HepG2 (cell line): Measurements from ENCODE around the gene LATS2. TPM values are rescaled to one million over a fixed set of nuclear protein-coding genes. Genes with fewer than 3 reads are reported as not detected.

ENCODE experiments used
- ATAC-seq: fragments of 200-7000 bp; cut with Tn5 transposase; 3 replicates; pipeline ENCODE4 v1.9.1; 2020; ENCODE audit warnings: mild to moderate bottlenecking, moderate library complexity
- Bru-seq: library from RNA; stranded (reverse); fragments of 400-500 nt; gene quantifications from one replicate; lab custom pipeline; 2021; lab: Mats Ljungman, UMichigan
- BruChase-seq, 2 experiments: library from RNA; stranded (reverse); fragments of 400-500 nt; gene quantifications; one replicate each; lab custom pipeline; 2021; lab: Mats Ljungman, UMichigan
- BruUV-seq: library from RNA; stranded (reverse); fragments of 400-500 nt; replicated peaks from 2 replicates; lab custom pipeline; 2021; lab: Mats Ljungman, UMichigan
- CTCF ChIA-PET: fragments of 300-600 bp; formaldehyde crosslinking; extraction: SDS; loops from one replicate; lab custom pipeline; 2021; ENCODE audit warnings: low total read pairs, inconsistent platforms, low intra/inter-chr PET ratio; lab: Yijun Ruan, JAX
- POLR2A ChIA-PET: fragments of 350-600 bp; sonication (Branson Sonifier 250); formaldehyde crosslinking; loops from one replicate; lab custom pipeline; 2020; ENCODE audit warnings: antibody characterized with exemption, inconsistent platforms; lab: Yijun Ruan, JAX
- DNase-seq: peaks from one replicate; pipeline ENCODE4 v3.0.0-alpha.2; 2015; ENCODE audit warnings: low spot score
- FAIRE-seq: peaks from 3 replicates; lab custom pipeline; 2011; peaks lifted over from hg19 to GRCh38; lab: Jason Lieb, UNC
- H2AFZ ChIP-seq: one replicate; pipeline ENCODE4 v1.6.1; 2011; ENCODE audit warnings: low read length, inconsistent platforms
- H3K27ac ChIP-seq: fragments of 300-600 bp; 3 replicates; pipeline ENCODE4 v1.8.0; 2011; ENCODE audit warnings: mixed run types, mild to moderate bottlenecking, mixed read lengths, low read length, inconsistent platforms; ENCODE audit not compliant: insufficient read depth; ENCODE audit errors: extremely low read length
- H3K27me3 ChIP-seq, 2 experiments: fragments of 200-600 bp in 1 of 2; 2 replicates in 1 of 2; 3 replicates in 1 of 2; pipeline versions ENCODE4 v1.6.0 to v1.8.0; 2011; ENCODE audit warnings: low read length in 2 of 2, mild to moderate bottlenecking in 2 of 2, moderate library complexity in 2 of 2, inconsistent platforms in 1 of 2; ENCODE audit not compliant: insufficient read depth in 2 of 2, control insufficient read depth in 1 of 2
- H3K36me3 ChIP-seq, 2 experiments: fragments of 200-600 bp in 1 of 2; replicated peaks in 1 of 2; 2 replicates in 1 of 2; 3 replicates in 1 of 2; pipeline versions ENCODE4 v1.5.1 to v1.8.0; 2011; ENCODE audit warnings: low read length in 2 of 2, inconsistent platforms in 1 of 2; ENCODE audit not compliant: insufficient read depth in 2 of 2, control insufficient read depth in 1 of 2
- H3K4me1 ChIP-seq: 2 replicates; pipeline ENCODE4 v1.5.1; 2012; ENCODE audit warnings: low read length, inconsistent platforms; ENCODE audit not compliant: insufficient read depth
- H3K4me2 ChIP-seq: 2 replicates; pipeline ENCODE4 v1.6.0; 2011; ENCODE audit warnings: low read depth, low read length, inconsistent platforms
- H3K4me3 ChIP-seq, 3 experiments: fragments of 200-600 bp in 1 of 3; sonication (generic), shearing (Covaris generic) in 1 of 3; replicated peaks in 1 of 3; 2 replicates each; pipeline ENCODE4 v1.5.1; 2011 to 2016; ENCODE audit warnings: low read length in 3 of 3, inconsistent platforms in 2 of 3, low read depth in 2 of 3, mild to moderate bottlenecking in 2 of 3, control low read depth in 1 of 3, mixed read lengths in 1 of 3; ENCODE audit not compliant: insufficient read depth in 1 of 3
- H3K79me2 ChIP-seq: one replicate; pipeline ENCODE4 v1.6.1; 2011; ENCODE audit warnings: low read length, inconsistent platforms; ENCODE audit not compliant: insufficient read depth
- H3K9ac ChIP-seq: 2 replicates; pipeline ENCODE4 v1.6.0; 2011; ENCODE audit warnings: mild to moderate bottlenecking, low read depth, low read length, inconsistent platforms; ENCODE audit not compliant: insufficient read depth
- H3K9me3 ChIP-seq: 2 replicates; pipeline ENCODE4 v1.5.1; 2012; ENCODE audit warnings: mild to moderate bottlenecking, low read length
- H4K20me1 ChIP-seq: 2 replicates; pipeline ENCODE4 v1.6.0; 2011; ENCODE audit warnings: inconsistent platforms, mild to moderate bottlenecking, low read length, moderate library complexity; ENCODE audit not compliant: insufficient read depth
- HNRNPLL ChIP-seq: fragments of 200-400 bp; formaldehyde crosslinking; IDR thresholded peaks from 2 replicates; pipeline ENCODE4 v1.6.1; 2017; ENCODE audit warnings: mild to moderate bottlenecking, low read depth, low read length; ENCODE audit not compliant: poor library complexity, severe bottlenecking
- NCOA1 ChIP-seq: sonication (generic); formaldehyde crosslinking; IDR thresholded peaks from 2 replicates; pipeline ENCODE4 v1.9.0; 2021; ENCODE audit warnings: missing genetic modification reagents
- SMAD1 ChIP-seq: sonication (generic); formaldehyde crosslinking; IDR thresholded peaks from 2 replicates; pipeline ENCODE4 v1.4.0; 2020; ENCODE audit warnings: missing genetic modification reagents, low read depth, mild to moderate bottlenecking, borderline replicate concordance
- WGBS: methylation state at CpG from one replicate; pipeline ENCODE4 v1.1.6; 2017; ENCODE audit warnings: low lambda C conversion rate; 5-methylcytosine and 5-hydroxymethylcytosine counted together
- in situ Hi-C: cut with HindIII; loops from 2 replicates; pipeline ENCODE4 v1.10.0; 2017; ENCODE audit warnings: low pct_unique_long_range_greater_than_20kb; ENCODE audit not compliant: extremely low pct_ligation_motif_present
- intact Hi-C: fragments of 100-400 bp; cut with micrococcal nuclease; formaldehyde crosslinking; loops from one replicate; pipeline ENCODE4 v1.10.0; 2022; ENCODE audit not compliant: unreplicated experiment
- long read RNA-seq, 2 experiments: library from RNA in 1 of 2; library from polyadenylated mRNA in 1 of 2; stranded (forward) in 1 of 2; unstranded in 1 of 2; transcript quantifications; one replicate each; pipeline ENCODE4 v2.0.0, GENCODE V29; 2019 to 2022
- polyA minus RNA-seq, 3 experiments: library from RNA; depleted of rRNA, polyadenylated mRNA; stranded (reverse); fragments of >200 nt; gene quantifications; 2 replicates each; pipeline ENCODE4 v1.2.3, GENCODE V29; 2011; ENCODE audit warnings: low replicate concordance in 1 of 3
- polyA plus RNA-seq, 8 experiments: library from polyadenylated mRNA; depleted of rRNA in 3 of 8; stranded (reverse) in 7 of 8; unstranded in 1 of 8; fragments of >200 nt; fragmentation: Illumina TruSeq in 4 of 8; extraction: Trizol in 4 of 8; gene quantifications; 2 replicates each; pipeline versions ENCODE4 v1.2.1 to v1.2.3, GENCODE V29; 2011 to 2016; ENCODE audit warnings: low read depth in 4 of 8, missing spikeins in 1 of 8, mixed read lengths in 1 of 8; ENCODE audit not compliant: insufficient read depth in 1 of 8
- total RNA-seq, 5 experiments: library from RNA; depleted of rRNA; stranded (reverse); fragments of >200 nt; fragmentation: Illumina TruSeq; extraction: Trizol; gene quantifications; 2 replicates each; pipeline ENCODE4 v1.2.3, GENCODE V29; 2016; ENCODE audit warnings: low read depth in 1 of 5
- TF ChIP-seq, protein P1 (sequence below): sonication (generic); formaldehyde crosslinking; IDR thresholded peaks from 2 replicates; pipeline ENCODE4 v1.4.0; 2020; ENCODE audit warnings: missing genetic modification reagents
- TF ChIP-seq, protein P2 (sequence below): sonication (generic); formaldehyde crosslinking; IDR thresholded peaks from 2 replicates; pipeline ENCODE4 v1.5.0; 2020; ENCODE audit warnings: mild to moderate bottlenecking, missing genetic modification reagents
- TF ChIP-seq, protein P3 (sequence below): sonication (generic); formaldehyde crosslinking; IDR thresholded peaks from 2 replicates; pipeline ENCODE4 v1.4.0; 2020; ENCODE audit warnings: missing genetic modification reagents

Gene LATS2
- total RNA-seq (2016; rRNA removed; fragmentation: Illumina TruSeq; extraction: Trizol): 7.1 and 7.3 TPM in 2 replicates
- 1.7 and 1.8 TPM in 2 replicates for total RNA-seq (2016; cell fraction: cytosol; rRNA removed; fragmentation: Illumina TruSeq; extraction: Trizol; ENCODE audit: low read depth)
- total RNA-seq (2016; cell fraction: insoluble cytoplasmic fraction; rRNA removed; fragmentation: Illumina TruSeq; extraction: Trizol): 7.0 and 7.2 TPM in 2 replicates
- total RNA-seq (2016; cell fraction: membrane; rRNA removed; fragmentation: Illumina TruSeq; extraction: Trizol): 4.2 and 4.3 TPM in 2 replicates
- 6.9 and 7.7 TPM in 2 replicates for total RNA-seq (2016; cell fraction: nucleus; rRNA removed; fragmentation: Illumina TruSeq; extraction: Trizol)
- 8.5 and 9.1 TPM in 2 replicates for polyA plus RNA-seq (2011; rRNA removed)
- polyA plus RNA-seq (2011; cell fraction: cytosol; rRNA removed): 6.4 and 10.3 TPM in 2 replicates
- polyA plus RNA-seq (2011; cell fraction: nucleus; rRNA removed): 11.4 and 12.5 TPM in 2 replicates
- 10.4 and 11.8 TPM in 2 replicates for polyA plus RNA-seq (2012)
- polyA plus RNA-seq (2016; cell fraction: cytosol; fragmentation: Illumina TruSeq; extraction: Trizol; ENCODE audit: low read depth): 0.38 TPM in 2 replicates
- 10.2 and 11.9 TPM in 2 replicates for polyA plus RNA-seq (2016; cell fraction: insoluble cytoplasmic fraction; fragmentation: Illumina TruSeq; extraction: Trizol; ENCODE audit: low read depth)
- polyA plus RNA-seq (2016; cell fraction: membrane; fragmentation: Illumina TruSeq; extraction: Trizol; ENCODE audit: low read depth): 2.2 and 2.4 TPM in 2 replicates
- polyA plus RNA-seq (2016; cell fraction: nucleus; fragmentation: Illumina TruSeq; extraction: Trizol; ENCODE audit: insufficient read depth, low read depth): 13.3 and 13.4 TPM in 2 replicates
- polyA minus RNA-seq (2011; rRNA and poly(A)+ RNA removed; ENCODE audit: low replicate concordance): 11.2 and 18.2 TPM in 2 replicates
- polyA minus RNA-seq (2011; cell fraction: cytosol; rRNA and poly(A)+ RNA removed): 11.8 and 11.9 TPM in 2 replicates
- 10.8 and 11.6 TPM in 2 replicates for polyA minus RNA-seq (2011; cell fraction: nucleus; rRNA and poly(A)+ RNA removed)
- Bru-seq, nascent RNA: percentile 80 among the genes with signal in this experiment
- percentile 77 among the genes with signal in this experiment for BruChase-seq, experiment 1, labeled RNA remaining after a 6-hour chase
- BruChase-seq, experiment 2, labeled RNA remaining after a 2-hour chase: percentile 81 among the genes with signal in this experiment
- long read RNA-seq, experiment 1, partial matches to known transcripts: 0 of 1 reads
- long read RNA-seq, experiment 1, other reads (novel, unspliced or antisense): 1 of 1 reads
- long read RNA-seq, experiment 2, full-length matches to known transcripts: 2 of 29 reads
- long read RNA-seq, experiment 2, partial matches to known transcripts: 0 of 29 reads
- long read RNA-seq, experiment 2, other reads (novel, unspliced or antisense): 27 of 29 reads

DNA sequence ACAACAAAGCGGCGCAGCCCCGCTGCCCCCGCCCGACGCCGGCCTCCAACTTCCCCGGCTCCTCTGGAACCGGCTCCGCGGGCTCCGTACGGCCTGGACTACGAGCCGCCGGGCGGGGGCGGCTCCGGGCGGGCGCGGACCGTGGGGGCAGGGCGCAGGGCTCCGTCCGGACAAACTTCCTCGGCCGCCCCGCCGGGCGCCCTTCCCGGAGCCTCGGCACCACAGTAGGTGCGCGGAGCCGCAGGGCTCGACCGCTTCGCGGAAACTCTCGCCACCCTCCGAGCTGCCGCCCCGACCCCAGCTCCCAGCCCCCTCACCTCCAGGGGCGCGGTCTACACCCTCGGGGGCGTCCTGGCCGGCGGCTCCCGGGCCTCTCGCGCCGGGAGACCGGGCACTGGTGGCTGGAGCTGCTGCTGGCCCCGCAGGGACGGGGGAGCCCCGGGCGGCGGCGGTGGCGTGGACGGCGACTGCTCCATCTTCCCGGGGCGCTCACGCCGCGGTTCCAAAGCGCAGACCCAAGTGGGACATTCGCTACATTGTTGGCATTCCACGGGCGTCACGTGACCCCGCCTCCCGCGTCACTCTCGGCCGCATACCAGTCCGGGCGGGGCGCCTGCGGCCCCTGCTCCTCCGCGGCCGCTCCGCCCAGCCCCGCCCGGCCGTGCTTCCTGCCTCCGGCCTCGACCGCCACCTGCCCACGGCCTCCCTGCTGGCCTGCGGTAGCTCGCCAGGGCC lies at the start of gene LATS2:
TSS of gene LATS2 (minus strand) at position 558 of the 735 bp plus-strand sequence. CDS start 15,560 bp downstream, outside the sequence.
- no peak for FAIRE-seq
- TSS peak; percentile 32 for BruUV-seq
- Histone ChIP-seq H3K79me2 (peaks cover 43% of the 10 kb centered on the region), H3K36me3 (peaks cover 0 to 5% of the 10 kb centered on the region in 2 experiments; a peak in 1 of 5 replicates), H3K9me3 (no peaks in the 10 kb centered on the region), H3K27me3 (no peaks in the 10 kb centered on the region; a peak in 2 of 5 replicates), H3K9ac (peak within 1 kb of the TSS; percentile 98), H3K4me3 (peak within 1 kb of the TSS; percentile 90 to 94 (median 91)), H4K20me1 (peaks cover 33% of the 10 kb centered on the region), H3K4me2 (peak within 1 kb of the TSS; percentile 86), H3K27ac (peak within 1 kb of the TSS; percentile 97), H3K4me1 (peaks cover 53% of the 10 kb centered on the region), H2AFZ (peak within 1 kb of the TSS; percentile 65)
- POLR2A ChIA-PET: interaction anchor here (0.5 to 1.4 kb wide), 14 partner anchors 9 to 159 kb away, joined by 3 to 8 read pairs (median 3); partner anchors contain the start of genes MRPL57, SKA3 and XPO4
- peak; percentile 91 for ATAC-seq
- WGBS: 1% methylated on average over 16 of the region's 96 CpGs
- intact Hi-C loops (no loop called here), in situ Hi-C loops (no loop called here)
- peak; percentile 87 for DNase-seq
- CTCF ChIA-PET: no interaction called here
- TF ChIP-seq, protein P1, sequence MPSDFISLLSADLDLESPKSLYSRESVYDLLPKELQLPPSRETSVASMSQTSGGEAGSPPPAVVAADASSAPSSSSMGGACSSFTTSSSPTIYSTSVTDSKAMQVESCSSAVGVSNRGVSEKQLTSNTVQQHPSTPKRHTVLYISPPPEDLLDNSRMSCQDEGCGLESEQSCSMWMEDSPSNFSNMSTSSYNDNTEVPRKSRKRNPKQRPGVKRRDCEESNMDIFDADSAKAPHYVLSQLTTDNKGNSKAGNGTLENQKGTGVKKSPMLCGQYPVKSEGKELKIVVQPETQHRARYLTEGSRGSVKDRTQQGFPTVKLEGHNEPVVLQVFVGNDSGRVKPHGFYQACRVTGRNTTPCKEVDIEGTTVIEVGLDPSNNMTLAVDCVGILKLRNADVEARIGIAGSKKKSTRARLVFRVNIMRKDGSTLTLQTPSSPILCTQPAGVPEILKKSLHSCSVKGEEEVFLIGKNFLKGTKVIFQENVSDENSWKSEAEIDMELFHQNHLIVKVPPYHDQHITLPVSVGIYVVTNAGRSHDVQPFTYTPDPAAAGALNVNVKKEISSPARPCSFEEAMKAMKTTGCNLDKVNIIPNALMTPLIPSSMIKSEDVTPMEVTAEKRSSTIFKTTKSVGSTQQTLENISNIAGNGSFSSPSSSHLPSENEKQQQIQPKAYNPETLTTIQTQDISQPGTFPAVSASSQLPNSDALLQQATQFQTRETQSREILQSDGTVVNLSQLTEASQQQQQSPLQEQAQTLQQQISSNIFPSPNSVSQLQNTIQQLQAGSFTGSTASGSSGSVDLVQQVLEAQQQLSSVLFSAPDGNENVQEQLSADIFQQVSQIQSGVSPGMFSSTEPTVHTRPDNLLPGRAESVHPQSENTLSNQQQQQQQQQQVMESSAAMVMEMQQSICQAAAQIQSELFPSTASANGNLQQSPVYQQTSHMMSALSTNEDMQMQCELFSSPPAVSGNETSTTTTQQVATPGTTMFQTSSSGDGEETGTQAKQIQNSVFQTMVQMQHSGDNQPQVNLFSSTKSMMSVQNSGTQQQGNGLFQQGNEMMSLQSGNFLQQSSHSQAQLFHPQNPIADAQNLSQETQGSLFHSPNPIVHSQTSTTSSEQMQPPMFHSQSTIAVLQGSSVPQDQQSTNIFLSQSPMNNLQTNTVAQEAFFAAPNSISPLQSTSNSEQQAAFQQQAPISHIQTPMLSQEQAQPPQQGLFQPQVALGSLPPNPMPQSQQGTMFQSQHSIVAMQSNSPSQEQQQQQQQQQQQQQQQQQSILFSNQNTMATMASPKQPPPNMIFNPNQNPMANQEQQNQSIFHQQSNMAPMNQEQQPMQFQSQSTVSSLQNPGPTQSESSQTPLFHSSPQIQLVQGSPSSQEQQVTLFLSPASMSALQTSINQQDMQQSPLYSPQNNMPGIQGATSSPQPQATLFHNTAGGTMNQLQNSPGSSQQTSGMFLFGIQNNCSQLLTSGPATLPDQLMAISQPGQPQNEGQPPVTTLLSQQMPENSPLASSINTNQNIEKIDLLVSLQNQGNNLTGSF (CRISPR knock-in tag): peak; percentile 64; the same call in 1 of the 2 replicates
- TF ChIP-seq SMAD1 (0 out of 2 replicates have a peak, but pooled peaks have one; percentile 72), HNRNPLL (peak; percentile 76), NCOA1 (CRISPR knock-in tag) (no peak)
- TF ChIP-seq, protein P2, sequence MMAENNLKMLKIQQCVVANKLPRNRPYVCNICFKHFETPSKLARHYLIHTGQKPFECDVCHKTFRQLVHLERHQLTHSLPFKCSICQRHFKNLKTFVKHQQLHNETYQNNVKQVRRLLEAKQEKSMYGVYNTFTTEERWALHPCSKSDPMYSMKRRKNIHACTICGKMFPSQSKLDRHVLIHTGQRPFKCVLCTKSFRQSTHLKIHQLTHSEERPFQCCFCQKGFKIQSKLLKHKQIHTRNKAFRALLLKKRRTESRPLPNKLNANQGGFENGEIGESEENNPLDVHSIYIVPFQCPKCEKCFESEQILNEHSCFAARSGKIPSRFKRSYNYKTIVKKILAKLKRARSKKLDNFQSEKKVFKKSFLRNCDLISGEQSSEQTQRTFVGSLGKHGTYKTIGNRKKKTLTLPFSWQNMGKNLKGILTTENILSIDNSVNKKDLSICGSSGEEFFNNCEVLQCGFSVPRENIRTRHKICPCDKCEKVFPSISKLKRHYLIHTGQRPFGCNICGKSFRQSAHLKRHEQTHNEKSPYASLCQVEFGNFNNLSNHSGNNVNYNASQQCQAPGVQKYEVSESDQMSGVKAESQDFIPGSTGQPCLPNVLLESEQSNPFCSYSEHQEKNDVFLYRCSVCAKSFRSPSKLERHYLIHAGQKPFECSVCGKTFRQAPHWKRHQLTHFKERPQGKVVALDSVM (CRISPR knock-in tag): peak; percentile 99
- TF ChIP-seq, protein P3, sequence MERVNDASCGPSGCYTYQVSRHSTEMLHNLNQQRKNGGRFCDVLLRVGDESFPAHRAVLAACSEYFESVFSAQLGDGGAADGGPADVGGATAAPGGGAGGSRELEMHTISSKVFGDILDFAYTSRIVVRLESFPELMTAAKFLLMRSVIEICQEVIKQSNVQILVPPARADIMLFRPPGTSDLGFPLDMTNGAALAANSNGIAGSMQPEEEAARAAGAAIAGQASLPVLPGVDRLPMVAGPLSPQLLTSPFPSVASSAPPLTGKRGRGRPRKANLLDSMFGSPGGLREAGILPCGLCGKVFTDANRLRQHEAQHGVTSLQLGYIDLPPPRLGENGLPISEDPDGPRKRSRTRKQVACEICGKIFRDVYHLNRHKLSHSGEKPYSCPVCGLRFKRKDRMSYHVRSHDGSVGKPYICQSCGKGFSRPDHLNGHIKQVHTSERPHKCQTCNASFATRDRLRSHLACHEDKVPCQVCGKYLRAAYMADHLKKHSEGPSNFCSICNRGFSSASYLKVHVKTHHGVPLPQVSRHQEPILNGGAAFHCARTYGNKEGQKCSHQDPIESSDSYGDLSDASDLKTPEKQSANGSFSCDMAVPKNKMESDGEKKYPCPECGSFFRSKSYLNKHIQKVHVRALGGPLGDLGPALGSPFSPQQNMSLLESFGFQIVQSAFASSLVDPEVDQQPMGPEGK (CRISPR knock-in tag): peak; percentile 92
